ENCODE results near the gene ZNF750. TPM values are rescaled to one million over a fixed set of nuclear protein-coding genes. Genes with fewer than 3 reads are reported as not detected.

ZNF750 gene
- polyA plus RNA-seq, 1 donor (not counting 4 experiments of a cell fraction or from before 2014, with no cell fraction given): 5.5 TPM

DNA sequence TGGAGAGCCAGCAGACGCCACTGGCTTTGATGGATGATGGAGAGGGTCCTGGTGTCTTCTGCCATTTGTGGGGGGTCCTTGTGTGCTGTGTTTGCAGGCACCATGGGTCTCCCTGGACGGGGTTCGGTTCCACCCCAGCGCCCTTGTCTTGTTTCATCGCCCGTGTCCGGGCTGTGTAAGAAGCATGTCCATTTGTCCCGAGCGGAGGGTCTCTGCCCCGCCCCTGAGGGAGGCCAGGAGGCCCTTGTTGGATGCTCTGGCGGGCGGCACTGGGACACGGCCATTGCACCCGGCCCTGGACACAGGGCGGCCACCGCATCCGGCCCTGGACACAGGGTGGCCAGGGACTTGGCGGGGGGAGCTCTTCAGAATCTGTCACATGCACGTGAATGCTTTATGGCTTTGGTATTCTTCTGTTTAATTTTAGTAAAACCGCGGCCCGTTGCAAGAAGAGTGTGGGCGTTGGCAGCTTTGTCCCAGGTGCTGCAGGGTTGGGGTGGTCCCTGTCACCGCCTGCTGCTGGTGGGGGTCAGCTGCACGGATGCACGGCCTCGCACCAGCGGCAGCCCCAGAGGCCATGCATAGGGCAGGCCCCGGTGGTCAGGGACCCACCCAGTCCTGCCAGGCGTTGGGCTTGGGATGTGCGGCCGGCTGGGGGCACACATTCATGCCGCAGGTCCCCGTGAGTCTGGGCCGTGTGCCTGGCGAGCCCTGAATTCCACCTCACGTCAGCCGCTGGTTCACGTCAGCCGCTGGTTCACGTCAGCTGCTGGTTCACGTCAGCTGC is 21.0 kb upstream of the ZNF750 start:
- Histone ChIP-seq H2AFZ (ENCODE audit: control insufficient read depth, low read length) (no peak overlapping the region), H3K4me3 (ENCODE audit: control insufficient read depth in 2 of 3, extremely low read depth in 1 of 3, insufficient read depth in 2 of 3, low read depth in 1 of 3, low read length in 3 of 3) (no peak overlapping the region), H3K36me3 (ENCODE audit: control insufficient read depth in 2 of 2, extremely low read depth in 1 of 2, insufficient read depth in 2 of 2, low read length in 2 of 2) (no peaks in the 10 kb centered on the region), H3K9me1 (ENCODE audit: control insufficient read depth, extremely low read depth, insufficient read depth, low read length) (no peaks in the 10 kb centered on the region), H4K20me1 (ENCODE audit: control insufficient read depth, extremely low read depth, insufficient read depth, low read length) (no peaks in the 10 kb centered on the region), H3K9me3 (ENCODE audit: control insufficient read depth, low read depth, low read length) (no peaks in the 10 kb centered on the region), H3K27ac (ENCODE audit: control insufficient read depth, insufficient read depth, low read length) (no peak overlapping the region), H3K27me3 (ENCODE audit: control insufficient read depth, extremely low read depth, insufficient read depth, low read length) (no peaks in the 10 kb centered on the region), H3K79me2 (ENCODE audit: control insufficient read depth, insufficient read depth, low read length) (peaks cover 13% of the 10 kb centered on the region), H3K9ac (ENCODE audit: control insufficient read depth, extremely low read depth, insufficient read depth, low read length) (no peak overlapping the region), H3K4me1 (ENCODE audit: control insufficient read depth, extremely low read depth, insufficient read depth, low read length) (peaks cover 36% of the 10 kb centered on the region), H3K4me2 (ENCODE audit: control insufficient read depth, extremely low read depth, insufficient read depth, low read depth, low read length) (no peak overlapping the region)
- TF ChIP-seq CTCF (optimal IDR thresholded peaks at IDR 0.05 in 1 of 3, IDR thresholded peaks at IDR 0.05 in 1 of 3, conservative IDR thresholded peaks at IDR 0.05 in 1 of 3; ENCODE audit: extremely low read depth in 1 of 3, insufficient read depth in 2 of 3, low read length in 3 of 3) (no peak), EZH2 (IDR thresholded peaks at IDR 0.05; ENCODE audit: low read length) (no peak)
- dilution Hi-C loops (cut with MboI; ENCODE audit: extremely low pct_ligation_motif_present, low sequenced_read_pairs): no loop called here
- no peak for DNase-seq (ENCODE audit: low read depth, low spot score)
- FAIRE-seq: no peak

DNA sequence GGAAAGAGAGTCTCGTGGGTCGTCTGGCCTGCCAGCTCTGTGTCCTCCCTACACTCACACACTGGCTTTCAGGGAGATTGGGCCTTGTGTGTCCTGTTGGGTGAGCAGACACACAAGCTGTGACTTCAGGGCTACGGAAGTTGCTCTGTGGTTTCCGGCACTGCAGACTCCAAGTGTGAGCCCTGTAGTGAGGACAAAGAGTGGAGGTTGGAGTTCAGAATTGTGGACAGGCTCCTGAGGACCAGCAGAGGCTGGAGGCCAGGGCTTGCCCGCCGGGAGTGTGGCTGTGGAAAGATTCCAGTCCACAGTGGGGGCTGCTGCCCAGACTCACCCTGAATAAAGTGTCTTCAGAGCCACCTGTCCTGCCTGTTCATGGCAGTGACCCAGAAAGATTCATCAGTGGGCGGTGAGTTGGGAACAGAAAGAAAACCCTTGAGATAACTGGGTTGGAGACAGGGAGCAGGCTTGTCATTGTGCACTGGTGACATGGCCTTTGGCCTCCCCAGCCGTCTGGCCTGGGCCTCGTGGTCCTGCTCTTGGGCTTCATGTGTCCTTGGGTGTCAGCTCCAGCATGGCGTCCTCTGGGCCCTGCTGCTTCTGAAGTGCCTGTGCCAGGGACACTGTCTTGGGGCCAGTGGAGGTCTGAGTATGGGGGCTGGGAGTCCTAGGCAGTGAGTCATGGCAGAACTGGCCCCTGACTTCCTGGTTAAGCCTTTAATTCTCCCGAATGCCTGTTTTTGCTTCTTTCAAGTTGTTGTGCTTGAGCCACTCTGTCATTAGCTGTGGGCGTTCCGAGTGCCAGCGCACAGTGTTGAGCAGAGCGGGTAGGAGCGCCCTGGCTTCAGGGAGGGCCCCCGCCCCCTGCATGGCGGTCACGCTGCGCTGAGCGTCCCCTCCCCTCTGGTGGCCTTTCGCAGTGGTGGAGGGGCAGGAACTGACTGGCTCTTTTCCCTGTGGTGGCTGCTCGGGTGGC is 19.9 kb upstream of the ZNF750 start:
- DNase-seq (ENCODE audit: low read depth, low spot score): no peak
- dilution Hi-C loops (cut with MboI; ENCODE audit: extremely low pct_ligation_motif_present, low sequenced_read_pairs): no loop called here

More for the DNA sequence above, 19.9 kb upstream of the ZNF750 start:
- Histone ChIP-seq H3K27ac (ENCODE audit: control insufficient read depth, insufficient read depth, low read length) (peak overlapping the region; percentile 88), H3K9me1 (ENCODE audit: control insufficient read depth, extremely low read depth, insufficient read depth, low read length) (no peaks in the 10 kb centered on the region), H2AFZ (ENCODE audit: control insufficient read depth, low read length) (no peak overlapping the region), H3K4me2 (ENCODE audit: control insufficient read depth, extremely low read depth, insufficient read depth, low read depth, low read length) (no peak overlapping the region), H3K36me3 (ENCODE audit: control insufficient read depth in 2 of 2, extremely low read depth in 1 of 2, insufficient read depth in 2 of 2, low read length in 2 of 2) (no peaks in the 10 kb centered on the region), H3K4me1 (ENCODE audit: control insufficient read depth, extremely low read depth, insufficient read depth, low read length) (peaks cover 36% of the 10 kb centered on the region), H3K9ac (ENCODE audit: control insufficient read depth, extremely low read depth, insufficient read depth, low read length) (peak overlapping the region; percentile 72), H3K79me2 (ENCODE audit: control insufficient read depth, insufficient read depth, low read length) (peaks cover 7% of the 10 kb centered on the region), H3K4me3 (ENCODE audit: control insufficient read depth in 2 of 3, extremely low read depth in 1 of 3, insufficient read depth in 2 of 3, low read depth in 1 of 3, low read length in 3 of 3) (no peak overlapping the region), H3K27me3 (ENCODE audit: control insufficient read depth, extremely low read depth, insufficient read depth, low read length) (no peaks in the 10 kb centered on the region), H4K20me1 (ENCODE audit: control insufficient read depth, extremely low read depth, insufficient read depth, low read length) (no peaks in the 10 kb centered on the region), H3K9me3 (ENCODE audit: control insufficient read depth, low read depth, low read length) (no peaks in the 10 kb centered on the region)
- no peak for FAIRE-seq
- TF ChIP-seq CTCF (optimal IDR thresholded peaks at IDR 0.05 in 1 of 3, IDR thresholded peaks at IDR 0.05 in 1 of 3, conservative IDR thresholded peaks at IDR 0.05 in 1 of 3; ENCODE audit: extremely low read depth in 1 of 3, insufficient read depth in 2 of 3, low read length in 3 of 3): no peak
- TF ChIP-seq EZH2 (IDR thresholded peaks at IDR 0.05; ENCODE audit: low read length): no peak

Measured in keratinocyte (primary cell).